H9 (cell line): ENCODE measurements around the gene BICDL2. TPM values are rescaled to one million over a fixed set of nuclear protein-coding genes. Genes with fewer than 3 reads are reported as not detected.

Experiments
- DNase-seq: peaks from one replicate; pipeline ENCODE4 v3.0.0-alpha.2; 2017
- H2AFZ ChIP-seq: one replicate; pipeline ENCODE4 v1.6.1; 2013; ENCODE audit warnings: mild to moderate bottlenecking, low read length, control low read depth, moderate library complexity
- H2AK5ac ChIP-seq: 2 replicates; pipeline ENCODE4 v1.6.1; 2013; ENCODE audit warnings: low read length, control low read depth, mixed read lengths; ENCODE audit not compliant: insufficient read length
- H2BK120ac ChIP-seq: one replicate; pipeline ENCODE4 v1.6.1; 2013; ENCODE audit warnings: low read depth, mild to moderate bottlenecking, low read length, control low read depth, inconsistent platforms; ENCODE audit not compliant: poor library complexity, severe bottlenecking
- H2BK12ac ChIP-seq: 2 replicates; pipeline ENCODE4 v1.6.1; 2013; ENCODE audit warnings: low read length, control low read depth, mixed read lengths, low read depth; ENCODE audit not compliant: insufficient read length
- H2BK15ac ChIP-seq: 2 replicates; pipeline ENCODE4 v1.6.1; 2013; ENCODE audit warnings: low read depth, low read length, control low read depth
- H2BK20ac ChIP-seq: one replicate; pipeline ENCODE4 v1.6.1; 2013; ENCODE audit warnings: low read depth, mild to moderate bottlenecking, low read length, control low read depth, inconsistent platforms; ENCODE audit not compliant: poor library complexity, severe bottlenecking
- H2BK5ac ChIP-seq: 2 replicates; pipeline ENCODE4 v1.6.1; 2013; ENCODE audit warnings: low read length, control low read depth, mixed read lengths; ENCODE audit not compliant: insufficient read length
- H3K14ac ChIP-seq: 2 replicates; pipeline ENCODE4 v1.6.1; 2013; ENCODE audit warnings: low read length, control low read depth; ENCODE audit not compliant: insufficient read depth
- H3K18ac ChIP-seq: 2 replicates; pipeline ENCODE4 v1.6.1; 2013; ENCODE audit warnings: low read depth, mild to moderate bottlenecking, mixed read lengths, low read length, control low read depth; ENCODE audit not compliant: insufficient read length
- H3K23ac ChIP-seq: 2 replicates; pipeline ENCODE4 v1.6.1; 2013; ENCODE audit warnings: low read length, control low read depth, mixed read lengths, low read depth; ENCODE audit not compliant: insufficient read length
- H3K23me2 ChIP-seq: 2 replicates; pipeline ENCODE4 v1.6.1; 2013; ENCODE audit warnings: low read depth, mild to moderate bottlenecking, mixed read lengths, low read length, control low read depth; ENCODE audit not compliant: insufficient read length, poor library complexity, severe bottlenecking
- H3K27ac ChIP-seq: 2 replicates; pipeline ENCODE4 v1.5.1; 2013; ENCODE audit warnings: low read length, control low read depth, mixed read lengths, low read depth; ENCODE audit not compliant: insufficient read length
- H3K27me3 ChIP-seq: 2 replicates; pipeline ENCODE4 v1.6.1; 2013; ENCODE audit warnings: low read length, control low read depth, inconsistent platforms; ENCODE audit not compliant: insufficient read depth
- H3K4ac ChIP-seq: 2 replicates; pipeline ENCODE4 v1.6.1; 2013; ENCODE audit warnings: low read depth, mild to moderate bottlenecking, control low read depth, inconsistent platforms, low read length, moderate library complexity
- H3K4me1 ChIP-seq: 2 replicates; pipeline ENCODE4 v1.6.1; 2013; ENCODE audit warnings: low read length, control low read depth, inconsistent platforms; ENCODE audit not compliant: insufficient read depth
- H3K4me2 ChIP-seq: 2 replicates; pipeline ENCODE4 v1.6.1; 2013; ENCODE audit warnings: low read length, control low read depth, mixed read lengths; ENCODE audit not compliant: insufficient read length, insufficient read depth
- H3K56ac ChIP-seq: 2 replicates; pipeline ENCODE4 v1.6.1; 2013; ENCODE audit warnings: low read depth, mild to moderate bottlenecking, mixed read lengths, low read length, control low read depth; ENCODE audit not compliant: insufficient read length
- H3K79me1 ChIP-seq: 2 replicates; pipeline ENCODE4 v1.6.1; 2013; ENCODE audit warnings: low read depth, mild to moderate bottlenecking, moderate library complexity, low read length, control low read depth, inconsistent platforms; ENCODE audit not compliant: insufficient read depth, poor library complexity, severe bottlenecking
- H3K79me2 ChIP-seq: 2 replicates; pipeline ENCODE4 v1.6.1; 2013; ENCODE audit warnings: low read length, control low read depth, inconsistent platforms; ENCODE audit not compliant: insufficient read depth
- H3K9ac ChIP-seq: 2 replicates; pipeline ENCODE4 v1.6.1; 2013; ENCODE audit warnings: low read length, control low read depth, mixed read lengths; ENCODE audit not compliant: insufficient read length; ENCODE audit errors: extremely low read depth
- H3K9me3 ChIP-seq: one replicate; pipeline ENCODE4 v1.6.1; 2013; ENCODE audit warnings: low read depth, low read length, inconsistent platforms; ENCODE audit not compliant: control insufficient read depth
- H3T11ph ChIP-seq: one replicate; pipeline ENCODE4 v1.6.1; 2013; ENCODE audit warnings: mild to moderate bottlenecking, low read length, control low read depth, inconsistent platforms
- H4K20me1 ChIP-seq: one replicate; pipeline ENCODE4 v1.6.1; 2013; ENCODE audit not compliant: control insufficient read depth, insufficient read length, insufficient read depth
- H4K5ac ChIP-seq: 2 replicates; pipeline ENCODE4 v1.6.1; 2013; ENCODE audit warnings: low read depth, mild to moderate bottlenecking, mixed read lengths, low read length, control low read depth; ENCODE audit not compliant: insufficient read length
- H4K8ac ChIP-seq: replicated peaks from 2 replicates; pipeline ENCODE4 v1.6.1; 2013; ENCODE audit warnings: low read length, control low read depth, mixed read lengths, low read depth; ENCODE audit not compliant: insufficient read length
- H4K91ac ChIP-seq: 2 replicates; pipeline ENCODE4 v1.6.1; 2013; ENCODE audit warnings: low read depth, mild to moderate bottlenecking, moderate library complexity, mixed read lengths, low read length, control low read depth; ENCODE audit not compliant: insufficient read length
- H3K27ac Mint-ChIP-seq, 3 experiments: 2 replicates in 2 of 3; 3 replicates in 1 of 3; pipeline ENCODE4 v1.8.0; 2020 to 2021; ENCODE audit warnings: mixed read lengths in 3 of 3, mild to moderate bottlenecking in 1 of 3, moderate library complexity in 1 of 3
- H3K27me3 Mint-ChIP-seq: 2 replicates; pipeline ENCODE4 v1.8.0; 2021; ENCODE audit warnings: low read depth, mild to moderate bottlenecking, moderate library complexity, mixed read lengths
- H3K36me3 Mint-ChIP-seq, 3 experiments: 2 replicates in 2 of 3; 3 replicates in 1 of 3; pipeline ENCODE4 v1.8.0; 2020 to 2021; ENCODE audit warnings: low read depth in 3 of 3, mixed read lengths in 3 of 3; ENCODE audit not compliant: insufficient read depth in 1 of 3
- H3K4me1 Mint-ChIP-seq, 2 experiments: 2 replicates each; pipeline ENCODE4 v1.8.0; 2020; ENCODE audit warnings: mixed read lengths in 2 of 2
- H3K4me3 Mint-ChIP-seq, 2 experiments: 2 replicates in 1 of 2; 3 replicates in 1 of 2; pipeline ENCODE4 v1.8.0; 2020 to 2021; ENCODE audit warnings: mild to moderate bottlenecking in 2 of 2, mixed read lengths in 2 of 2, moderate library complexity in 1 of 2
- H3K9me3 Mint-ChIP-seq, 2 experiments: 2 replicates in 1 of 2; 3 replicates in 1 of 2; pipeline ENCODE4 v1.8.0; 2020; ENCODE audit warnings: mild to moderate bottlenecking in 2 of 2, mixed read lengths in 2 of 2, moderate library complexity in 1 of 2
- CTCF ChIP-seq: fragments of 200-600 bp; sonication (generic); conservative IDR thresholded peaks from 3 replicates; pipeline ENCODE4 v1.8.0; 2021; ENCODE audit warnings: antibody characterized with exemption, mild to moderate bottlenecking
- WGBS: extraction: QIAGEN DNeasy Blood & Tissue Kit; methylation state at CpG from one replicate; pipeline ENCODE4 v1.1.7; 2013; ENCODE audit warnings: missing lambda C conversion rate, low lambda C conversion rate, mixed read lengths; ENCODE audit not compliant: insufficient read length; ENCODE audit errors: extremely low coverage; 5-methylcytosine and 5-hydroxymethylcytosine counted together
- total RNA-seq: library from RNA; stranded (reverse); gene quantifications from 2 replicates; pipeline ENCODE4 v1.2.1, GENCODE V29; 2021

The BICDL2 gene
- total RNA-seq, 1 experiment from 2014 or later = 13.5 TPM

- Histone ChIP-seq H3K9me3 (no peaks in the 10 kb centered on the region), H4K91ac (no peak overlapping the region), H3K9ac (peak overlapping the region; percentile 61), H2BK5ac (no peak overlapping the region), H3K23ac (no peak overlapping the region), H3K4me2 (peak overlapping the region; percentile 51), H3K56ac (no peak overlapping the region), H3T11ph (no peak overlapping the region), H3K79me1 (no peaks in the 10 kb centered on the region), H4K20me1 (no peaks in the 10 kb centered on the region), H2BK120ac (no peak overlapping the region), H4K8ac (no peak overlapping the region), H3K4me1 (peaks cover 2% of the 10 kb centered on the region; the same call in 1 of the 2 replicates), H2AK5ac (no peak overlapping the region), H3K79me2 (peaks cover 4% of the 10 kb centered on the region; the same call in 1 of the 2 replicates), H2BK12ac (peak overlapping the region; percentile 29), H4K5ac (no peak overlapping the region), H3K18ac (peak overlapping the region; percentile 16), H3K4ac (no peak overlapping the region), H2AFZ (no peak overlapping the region), H3K27ac (peak overlapping the region; percentile 13), H3K27me3 (no peaks in the 10 kb centered on the region), H3K14ac (peak overlapping the region; percentile 33; the same call in 1 of the 2 replicates), H3K23me2 (peaks cover 33% of the 10 kb centered on the region), H2BK20ac (no peak overlapping the region), H2BK15ac (no peak overlapping the region)
- Mint-ChIP-seq H3K4me1 (peaks cover 24 to 53% of the 10 kb centered on the region in 2 experiments), H3K4me3 (peak overlapping the region; percentile 93 to 96), H3K9me3 (no peaks in the 10 kb centered on the region; a peak in 2 of 5 replicates), H3K27ac (peak overlapping the region; percentile 98 to 100 (median 99)), H3K27me3 (peaks cover 7% of the 10 kb centered on the region), H3K36me3 (peaks cover 15 to 40% (median 28%) of the 10 kb centered on the region in 3 experiments)
- WGBS = no CpG with 5 or more reads among the region's 25 CpGs
- TF ChIP-seq CTCF = peak; percentile 67
- DNase-seq = peak; percentile 80
Observed at GRCh38 chr16:3021449-3022207, 15.1 kb downstream of the BICDL2 start.
